Ramos (cell line): Measurements from ENCODE around the gene ATE1.

ENCODE experiments used
- in situ Hi-C: fragments of 300-500 bp; cut with MboI; formaldehyde crosslinking; loops from one replicate; pipeline ENCODE4 v1.14.3; 2022; ENCODE audit warnings: low sequenced_read_pairs; ENCODE audit not compliant: unreplicated experiment

The ATE1 gene

GRCh38 chr10:121886181-121886580 lies 41.6 kb downstream of the ATE1 start:
- in situ Hi-C loops = loop anchor here (25.0 kb wide), 1 partner anchor 949 kb away; no protein-coding TSS in a partner anchor

- in situ Hi-C loops = loop anchor here (25.0 kb wide), 1 partner anchor 944 kb away; no protein-coding TSS in a partner anchor
These were observed 46.9 kb downstream of the ATE1 start for GRCh38 chr10:121880895-121881294.

GRCh38 chr10:121879476-121879875 lies 48.4 kb downstream of the ATE1 start:
- in situ Hi-C loops = loop anchor here (25.0 kb wide), 1 partner anchor 942 kb away; no protein-coding TSS in a partner anchor

- in situ Hi-C loops = no loop called here
These were observed 54.6 kb downstream of the ATE1 start for GRCh38 chr10:121873236-121873635.

- in situ Hi-C loops = no loop called here
These were observed 57.4 kb downstream of the ATE1 start for GRCh38 chr10:121870413-121870812.

GRCh38 chr10:121865554-121865953 lies 62.3 kb downstream of the ATE1 start:
- in situ Hi-C loops = no loop called here

- in situ Hi-C loops = no loop called here
These were observed 63.2 kb downstream of the ATE1 start for GRCh38 chr10:121864653-121865052.

GRCh38 chr10:121864168-121864567 lies 63.7 kb downstream of the ATE1 start:
- in situ Hi-C loops = no loop called here

- in situ Hi-C loops = no loop called here
These were observed 65.2 kb downstream of the ATE1 start for GRCh38 chr10:121862649-121863048.

GRCh38 chr10:121862042-121862441 lies 65.8 kb downstream of the ATE1 start:
- in situ Hi-C loops = no loop called here

- in situ Hi-C loops = no loop called here
These were observed 67.0 kb downstream of the ATE1 start for GRCh38 chr10:121860810-121861209.

- in situ Hi-C loops = no loop called here
These were observed 72.9 kb downstream of the ATE1 start for GRCh38 chr10:121854809-121855445.

GRCh38 chr10:121853950-121854349 lies 73.9 kb downstream of the ATE1 start:
- in situ Hi-C loops = no loop called here

GRCh38 chr10:121851786-121852185 lies 76.0 kb downstream of the ATE1 start:
- in situ Hi-C loops = no loop called here

- in situ Hi-C loops = no loop called here
These were observed 79.7 kb downstream of the ATE1 start for GRCh38 chr10:121848082-121848481.

GRCh38 chr10:121846555-121846954 lies 81.3 kb downstream of the ATE1 start:
- in situ Hi-C loops = no loop called here

- in situ Hi-C loops = no loop called here
These were observed 82.6 kb downstream of the ATE1 start for GRCh38 chr10:121845044-121845784.

- in situ Hi-C loops = no loop called here
These were observed 83.3 kb downstream of the ATE1 start for GRCh38 chr10:121844537-121844936.

- in situ Hi-C loops = no loop called here
These were observed 84.5 kb downstream of the ATE1 start for GRCh38 chr10:121843379-121843778.

- in situ Hi-C loops = no loop called here
These were observed 86.0 kb downstream of the ATE1 start for GRCh38 chr10:121841862-121842261.

- in situ Hi-C loops = no loop called here
These were observed 88.9 kb downstream of the ATE1 start for GRCh38 chr10:121838931-121839330.

GRCh38 chr10:121838149-121838548 lies 89.7 kb downstream of the ATE1 start:
- in situ Hi-C loops = no loop called here
